Gastroesophageal sphincter (tissue), 4 donors: Measurements from ENCODE around the gene CST7. TPM values are rescaled to one million over a fixed set of nuclear protein-coding genes. Genes with fewer than 3 reads are reported as not detected.
"Not testable (repeated sequence)": the region's sequence is repeated elsewhere in the genome, so short reads cannot be mapped to it uniquely, and the experiment has no call there.

Source experiments
- ATAC-seq: fragments of 150-250 bp; one replicate; pipeline ENCODE4 v1.9.1; 2016; ENCODE audit warnings: mild to moderate bottlenecking, moderate library complexity
- H3K27ac ChIP-seq, 4 donors: fragments of 200-600 bp; sonication (generic) in 3 of 4; 1 replicate in 3 of 4; 2 replicates in 1 of 4; pipeline ENCODE4 v1.5.1; 2016 to 2019
- H3K27me3 ChIP-seq: fragments of 200-600 bp; sonication (generic); one replicate; pipeline ENCODE4 v1.5.1; 2019
- H3K36me3 ChIP-seq, 2 donors: fragments of 200-600 bp; sonication (generic); one replicate each; pipeline ENCODE4 v1.5.1; 2019; ENCODE audit warnings: control low read depth in 1 of 2
- H3K4me1 ChIP-seq, 3 donors: fragments of 200-600 bp; sonication (generic); 1 replicate in 2 of 3; 2 replicates in 1 of 3; pipeline ENCODE4 v1.5.1; 2016 to 2019; ENCODE audit warnings: control low read depth in 2 of 3
- H3K4me3 ChIP-seq, 2 donors: fragments of 200-600 bp; sonication (generic); one replicate each; pipeline ENCODE4 v1.5.1; 2019; ENCODE audit warnings: mild to moderate bottlenecking in 1 of 2, moderate library complexity in 1 of 2
- H3K9me3 ChIP-seq, 3 donors: fragments of 200-600 bp; sonication (generic); one replicate each; pipeline ENCODE4 v1.5.1; 2017 to 2019; ENCODE audit warnings: control low read depth in 2 of 3
- EP300 ChIP-seq: sonication (generic); formaldehyde crosslinking; IDR thresholded peaks from one replicate; pipeline ENCODE4 v1.6.1; 2017; ENCODE audit warnings: antibody characterized with exemption, mild to moderate bottlenecking
- POLR2AphosphoS5 ChIP-seq: sonication (generic); formaldehyde crosslinking; IDR thresholded peaks from one replicate; pipeline ENCODE4 v1.6.1; 2017; ENCODE audit warnings: antibody characterized with exemption
- WGBS, 2 donors: methylation state at CpG; one replicate each; pipeline ENCODE4 v1.1.5; 2018; ENCODE audit warnings: low coverage in 1 of 2; 5-methylcytosine and 5-hydroxymethylcytosine counted together
- total RNA-seq, 4 donors: library from RNA; depleted of rRNA; stranded (reverse); fragments of >200 nt; gene quantifications; one replicate each; pipeline ENCODE4 v1.1.0, GENCODE V29; 2016
- TF ChIP-seq, protein P1 (sequence below), 4 experiments: fragments of 200-600 bp in 2 of 4; fragments of 450-650 bp in 2 of 4; sonication (generic) in 1 of 4; IDR thresholded peaks; one replicate each; pipeline ENCODE4 v1.5.1; 2017 to 2019; ENCODE audit warnings: antibody characterized with exemption in 4 of 4, mild to moderate bottlenecking in 2 of 4, moderate library complexity in 2 of 4

Gene CST7
- total RNA-seq, 4 donors from 2014 or later: 0.37 to 4.0 TPM; not detected in 2

DNA sequence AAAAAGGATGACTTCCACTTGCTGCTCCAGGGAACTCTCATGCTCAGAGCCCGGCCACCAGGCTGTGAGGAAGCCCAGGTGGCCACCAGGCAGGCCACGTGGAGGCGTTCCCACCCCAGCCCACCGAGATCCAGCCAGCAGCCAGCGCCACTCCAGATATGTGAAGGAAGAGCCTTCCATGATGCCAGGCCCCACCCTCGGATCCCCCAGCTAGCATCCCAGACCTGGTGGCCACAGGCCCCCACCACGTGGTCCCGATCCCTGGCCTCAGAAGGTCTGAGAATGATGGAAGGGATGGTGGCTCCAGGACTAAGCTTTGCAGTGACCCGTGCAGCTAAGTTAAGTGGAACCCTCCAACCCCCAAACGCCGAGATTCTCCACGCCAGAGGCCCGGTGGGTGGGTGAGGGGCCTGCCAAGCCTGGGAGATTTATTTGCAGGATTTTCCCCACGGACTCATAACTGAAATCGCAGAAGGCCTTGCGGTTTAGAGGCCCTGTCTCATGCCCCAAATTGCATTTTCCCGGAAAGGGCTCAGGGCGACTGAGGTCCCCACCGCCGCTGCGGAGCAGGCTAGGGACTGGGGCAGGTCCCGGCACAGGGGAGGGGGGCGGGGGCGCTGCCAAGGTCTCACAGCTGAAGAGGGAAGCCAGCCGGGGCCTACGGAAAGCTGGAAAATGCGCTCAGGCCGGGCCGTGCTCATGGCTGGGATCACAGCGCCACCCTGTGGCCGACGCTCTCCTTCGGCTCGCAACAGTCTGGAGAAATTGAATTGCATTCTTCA, 31.1 kb upstream of the CST7 start:
- no peaks in the 10 kb centered on the region for H3K9me3 ChIP-seq
- no peak overlapping the region for H3K4me3 ChIP-seq
- peaks cover 0 to 3% (median 0%) of the 10 kb centered on the region in 3 donors for H3K4me1 ChIP-seq
- no peaks in the 10 kb centered on the region for H3K27me3 ChIP-seq
- WGBS, 2 donors: 40 to 80% methylated on average over 1 to 5 of the region's 34 CpGs
- ATAC-seq: peak; percentile 74
- no peak overlapping the region for H3K27ac ChIP-seq
- H3K36me3 ChIP-seq: no peaks in the 10 kb centered on the region
- TF ChIP-seq, protein P1, sequence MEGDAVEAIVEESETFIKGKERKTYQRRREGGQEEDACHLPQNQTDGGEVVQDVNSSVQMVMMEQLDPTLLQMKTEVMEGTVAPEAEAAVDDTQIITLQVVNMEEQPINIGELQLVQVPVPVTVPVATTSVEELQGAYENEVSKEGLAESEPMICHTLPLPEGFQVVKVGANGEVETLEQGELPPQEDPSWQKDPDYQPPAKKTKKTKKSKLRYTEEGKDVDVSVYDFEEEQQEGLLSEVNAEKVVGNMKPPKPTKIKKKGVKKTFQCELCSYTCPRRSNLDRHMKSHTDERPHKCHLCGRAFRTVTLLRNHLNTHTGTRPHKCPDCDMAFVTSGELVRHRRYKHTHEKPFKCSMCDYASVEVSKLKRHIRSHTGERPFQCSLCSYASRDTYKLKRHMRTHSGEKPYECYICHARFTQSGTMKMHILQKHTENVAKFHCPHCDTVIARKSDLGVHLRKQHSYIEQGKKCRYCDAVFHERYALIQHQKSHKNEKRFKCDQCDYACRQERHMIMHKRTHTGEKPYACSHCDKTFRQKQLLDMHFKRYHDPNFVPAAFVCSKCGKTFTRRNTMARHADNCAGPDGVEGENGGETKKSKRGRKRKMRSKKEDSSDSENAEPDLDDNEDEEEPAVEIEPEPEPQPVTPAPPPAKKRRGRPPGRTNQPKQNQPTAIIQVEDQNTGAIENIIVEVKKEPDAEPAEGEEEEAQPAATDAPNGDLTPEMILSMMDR (IDR thresholded peaks at IDR 0.05): peak in 3 of 4 experiments; percentile 57 to 82 (median 78)
- TF ChIP-seq POLR2AphosphoS5 (no peak), EP300 (no peak)

DNA sequence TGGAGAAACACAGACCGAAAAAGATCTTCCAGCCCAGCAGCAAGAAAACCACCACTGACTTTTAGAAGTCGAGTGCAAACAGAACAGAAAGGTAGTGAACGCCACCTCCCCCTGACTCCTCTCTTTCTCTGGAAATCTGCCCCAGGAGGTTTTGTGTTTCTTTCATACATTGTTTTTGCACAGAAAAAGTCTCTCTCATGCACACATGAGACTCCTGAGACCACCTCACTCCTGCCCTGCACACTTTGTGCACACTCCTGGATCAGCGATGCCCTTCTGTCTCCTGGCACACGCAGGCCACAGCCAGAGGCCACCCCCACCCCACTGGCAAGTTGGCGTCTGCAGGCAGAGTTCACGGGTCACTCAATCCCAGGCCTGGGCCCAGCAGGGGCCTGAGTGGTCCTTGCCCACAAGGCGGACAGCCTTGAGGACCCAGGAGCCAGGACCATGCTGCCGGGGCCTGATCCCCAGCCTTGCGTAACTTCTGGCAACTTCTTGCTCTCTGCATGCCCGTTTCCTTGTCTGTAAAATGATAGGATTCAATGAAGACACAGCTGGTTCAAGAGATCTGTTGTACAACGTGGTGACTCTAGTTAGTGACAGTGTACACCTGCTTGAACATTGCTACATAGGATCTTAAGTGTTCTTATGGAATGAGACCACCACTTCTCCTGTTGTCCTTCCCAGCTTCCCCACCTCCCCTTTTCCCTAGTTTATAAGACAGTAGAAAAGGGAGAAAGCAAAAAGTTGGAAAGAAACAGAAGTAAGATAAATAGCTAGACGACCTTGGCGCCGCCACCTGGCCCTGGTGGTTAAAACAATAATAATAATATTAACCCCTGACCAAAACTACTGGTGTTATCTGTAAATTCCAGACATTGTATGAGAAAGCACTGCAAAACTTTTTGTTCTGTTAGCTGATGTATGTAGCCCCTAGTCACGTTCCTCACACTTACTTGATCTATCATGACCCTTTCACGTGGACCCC, 30.2 kb upstream of the CST7 start:
- H3K27ac ChIP-seq: no peak overlapping the region
- H3K9me3 ChIP-seq: no peaks in the 10 kb centered on the region
- ATAC-seq: peak; percentile 28
- no peaks in the 10 kb centered on the region for H3K27me3 ChIP-seq
- WGBS, 2 donors: 26 to 46% methylated on average over 6 to 11 of the region's 17 CpGs
- H3K4me3 ChIP-seq: no peak overlapping the region
- no peaks in the 10 kb centered on the region for H3K36me3 ChIP-seq
- peaks cover 0 to 3% (median 0%) of the 10 kb centered on the region in 3 donors for H3K4me1 ChIP-seq
- TF ChIP-seq EP300 (no peak), POLR2AphosphoS5 (no peak)

DNA sequence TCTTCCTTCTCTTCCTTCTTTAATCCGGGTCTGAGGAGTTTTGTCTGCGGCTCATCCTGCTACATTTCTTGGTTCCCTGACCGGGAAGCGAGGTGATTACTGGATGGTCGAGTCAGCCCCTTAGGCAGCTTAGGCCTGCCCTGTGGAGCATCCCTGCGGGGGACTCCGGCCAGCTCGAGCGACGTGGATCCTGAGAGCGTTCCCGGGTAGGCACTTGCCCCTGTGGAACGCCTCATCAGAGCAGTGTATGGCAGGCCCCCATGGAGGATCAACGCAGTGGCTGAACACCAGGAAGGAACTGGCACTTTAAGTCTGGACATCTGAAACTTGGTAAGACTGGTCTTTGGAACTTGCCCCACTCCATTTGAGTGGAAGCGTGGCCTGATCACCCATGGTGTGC, 29.4 kb upstream of the CST7 start:
- not testable (repeated sequence) for H3K27ac ChIP-seq, ATAC-seq, H3K36me3 ChIP-seq, H3K4me1 ChIP-seq, H3K4me3 ChIP-seq, H3K27me3 ChIP-seq, H3K9me3 ChIP-seq
- WGBS, 2 donors: 80 to 100% methylated on average over 1 to 3 of the region's 15 CpGs

DNA sequence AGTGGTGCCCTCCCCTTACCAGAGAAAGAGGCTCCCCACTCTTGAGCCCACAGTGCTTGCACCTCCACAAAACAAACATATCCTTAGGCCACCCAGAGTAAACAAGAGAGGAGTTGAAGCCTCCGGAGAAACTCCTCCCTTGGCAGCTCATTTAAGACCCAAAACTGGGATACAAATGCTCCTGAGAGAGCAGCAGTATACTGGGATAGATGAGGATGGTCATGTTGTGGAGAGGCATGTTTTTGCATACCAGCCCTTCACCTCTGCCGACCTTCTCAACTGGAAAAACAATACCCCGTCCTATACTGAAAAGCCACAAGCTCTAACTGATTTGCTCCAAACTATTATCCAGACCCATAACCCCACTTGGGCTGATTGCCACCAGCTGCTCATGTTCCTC, 28.4 kb upstream of the CST7 start:
- WGBS, 2 donors: 57 to 100% methylated on average over 1 of the region's 3 CpGs
- not testable (repeated sequence) for H3K9me3 ChIP-seq, ATAC-seq, H3K4me3 ChIP-seq, H3K4me1 ChIP-seq, H3K27me3 ChIP-seq, H3K27ac ChIP-seq, H3K36me3 ChIP-seq

DNA sequence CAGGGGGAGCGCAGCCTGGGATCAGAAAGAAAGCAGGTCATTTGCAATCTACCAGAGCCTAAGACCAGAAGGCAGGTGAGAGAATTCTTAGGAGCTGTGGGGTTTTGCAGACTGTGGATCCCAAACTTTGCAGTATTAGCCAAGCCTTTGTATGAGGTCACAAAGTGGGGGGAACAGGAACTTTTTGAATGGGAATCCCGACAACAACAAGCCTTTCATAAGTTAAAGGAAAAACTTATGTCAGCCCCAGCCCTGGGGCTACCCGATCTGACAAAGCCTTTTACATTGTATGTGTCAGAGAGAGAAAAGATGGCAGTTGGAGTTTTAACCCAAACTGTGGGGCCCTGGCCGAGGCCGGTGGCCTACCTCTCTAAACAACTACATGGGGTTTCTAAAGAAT, 19.8 kb upstream of the CST7 start:
- H3K27ac ChIP-seq, ATAC-seq, H3K27me3 ChIP-seq, H3K4me3 ChIP-seq, H3K36me3 ChIP-seq, H3K4me1 ChIP-seq, H3K9me3 ChIP-seq: not testable (repeated sequence)
- WGBS, 2 donors: 57 to 59% methylated on average over 4 of the region's 5 CpGs

DNA sequence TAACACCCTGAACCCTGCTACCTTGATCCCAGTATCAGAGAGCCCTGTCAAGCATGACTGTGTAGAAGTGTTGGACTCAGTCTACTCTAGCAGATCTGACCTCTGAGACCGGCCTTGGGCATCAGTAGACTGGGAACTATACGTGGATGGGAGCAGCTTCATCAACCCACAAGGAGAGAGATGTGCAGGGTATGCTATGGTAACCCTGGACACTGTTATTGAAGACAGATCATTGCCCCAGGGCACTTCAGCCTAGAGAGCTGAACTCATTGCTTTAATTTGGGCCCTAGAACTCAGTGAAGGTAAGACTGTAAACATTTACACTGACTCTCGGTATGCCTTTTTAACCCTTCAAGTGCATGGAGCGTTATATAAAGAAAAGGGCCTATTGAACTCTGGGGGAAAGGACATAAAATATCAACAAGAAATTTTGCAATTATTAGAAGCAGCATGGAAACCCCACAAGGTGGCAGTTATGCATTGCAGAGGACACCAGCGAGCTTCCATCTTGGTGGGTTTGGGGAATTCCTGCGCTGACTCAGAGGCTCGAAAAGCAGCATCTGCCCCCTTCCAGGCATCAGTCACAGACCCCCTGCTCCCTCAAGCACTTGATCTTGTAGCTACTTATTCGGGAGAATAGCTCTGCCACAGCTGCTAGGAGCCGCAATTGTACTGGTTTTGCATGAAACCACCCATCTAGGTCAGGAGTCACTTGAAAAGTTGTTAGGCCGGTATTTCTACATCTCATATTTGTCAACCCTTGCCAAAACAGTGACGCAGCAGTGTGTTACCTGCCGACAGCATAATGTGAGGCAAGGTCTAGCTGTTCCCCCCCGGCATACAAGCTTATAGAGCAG, 19.0 kb upstream of the CST7 start:
- not testable (repeated sequence) for H3K4me3 ChIP-seq, H3K4me1 ChIP-seq, H3K36me3 ChIP-seq, H3K27ac ChIP-seq, H3K9me3 ChIP-seq, ATAC-seq, H3K27me3 ChIP-seq
- WGBS, 2 donors: 54% methylated on average over 9 to 12 of the region's 13 CpGs

DNA sequence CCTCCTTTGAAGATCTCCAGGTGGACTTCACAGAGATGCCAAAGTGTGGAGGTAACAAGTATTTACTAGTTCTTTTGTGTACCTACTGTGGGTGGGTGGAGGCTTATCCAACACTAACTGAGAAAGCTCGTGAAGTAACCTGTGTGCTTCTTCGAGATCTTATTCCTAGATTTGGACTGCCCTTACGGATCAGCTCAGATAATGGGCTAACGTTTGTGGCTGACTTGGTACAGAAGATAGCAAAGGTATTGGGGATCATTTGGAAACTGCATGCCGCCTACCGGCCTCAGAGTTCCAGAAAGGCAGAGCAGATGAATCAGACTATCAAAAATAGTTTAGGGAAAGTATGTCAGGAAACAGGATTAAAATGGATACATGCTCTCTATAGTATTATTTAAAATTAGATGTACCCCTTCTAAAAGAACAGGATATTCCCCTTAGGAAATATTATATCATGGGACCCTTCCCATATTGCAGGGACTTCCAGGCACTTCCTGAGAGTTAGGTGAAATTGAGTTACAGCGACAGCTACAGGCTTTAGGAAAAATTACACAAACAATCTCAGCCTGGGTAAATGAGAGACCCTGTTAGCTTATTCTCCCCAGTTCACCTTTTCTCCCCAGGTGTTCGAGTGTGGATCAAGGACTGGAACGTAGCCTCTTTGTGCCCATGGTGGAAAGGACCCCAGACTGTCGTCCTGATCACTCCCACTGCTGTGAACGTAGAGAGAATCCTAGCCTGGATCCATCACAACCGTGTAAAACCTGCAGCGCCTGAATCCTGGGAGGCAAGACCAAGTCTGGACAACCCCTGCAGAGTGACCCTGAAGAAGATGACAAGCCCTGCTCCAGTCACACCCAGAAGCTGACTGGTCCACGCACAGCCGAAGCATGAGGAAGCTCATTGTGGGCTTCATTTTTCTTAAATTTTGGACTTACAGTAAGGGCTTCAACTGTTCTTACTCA, 18.1 kb upstream of the CST7 start:
- not testable (repeated sequence) for H3K27me3 ChIP-seq, H3K27ac ChIP-seq, H3K4me1 ChIP-seq, H3K4me3 ChIP-seq, H3K36me3 ChIP-seq, ATAC-seq, H3K9me3 ChIP-seq
- 50 to 78% methylated on average over 7 to 8 of the region's 15 CpGs for WGBS, 2 donors

DNA sequence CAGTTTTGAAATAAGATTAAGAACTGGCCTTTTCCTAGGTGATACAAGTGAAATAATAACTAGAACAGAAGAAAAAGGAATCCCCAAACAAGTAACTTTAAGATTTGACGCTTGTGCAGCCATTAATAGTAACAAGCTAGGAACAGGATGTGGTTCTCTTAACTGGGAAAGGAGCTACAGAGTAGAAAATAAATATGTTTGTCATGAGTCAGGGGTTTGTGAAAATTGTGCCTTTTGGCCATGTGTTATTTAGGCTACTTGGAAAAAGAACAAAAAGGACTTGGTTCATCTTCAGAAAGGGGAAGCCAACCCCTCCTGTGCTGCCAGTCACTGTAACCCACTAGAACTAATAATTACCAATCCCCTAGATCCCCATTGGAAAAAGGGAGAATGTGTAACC, 17.2 kb upstream of the CST7 start:
- 22 to 56% methylated on average over 1 of the region's 1 CpG for WGBS, 2 donors
- not testable (repeated sequence) for H3K27me3 ChIP-seq, H3K27ac ChIP-seq, H3K4me1 ChIP-seq, H3K4me3 ChIP-seq, H3K9me3 ChIP-seq, ATAC-seq, H3K36me3 ChIP-seq
